EH (cell line): ENCODE data around the gene ANO7.

ENCODE experiments used
- DNase-seq: peaks from one replicate; pipeline ENCODE4 v3.0.0-alpha.2; 2015; ENCODE audit warnings: low read depth

ANO7 gene

GRCh38 chr2:241228860-241229516 lies 40.5 kb downstream of the ANO7 start:
- no peak for DNase-seq

GRCh38 chr2:241229563-241230401 lies 41.3 kb downstream of the ANO7 start:
- no peak for DNase-seq

GRCh38 chr2:241230435-241230834 lies 42.0 kb downstream of the ANO7 start:
- no peak for DNase-seq

GRCh38 chr2:241232736-241233575 lies 44.5 kb downstream of the ANO7 start:
- DNase-seq: no peak

- no peak for DNase-seq
Measured at GRCh38 chr2:241234066-241234790, 45.8 kb downstream of the ANO7 start.

GRCh38 chr2:241234962-241235740 lies 46.7 kb downstream of the ANO7 start:
- no peak for DNase-seq

- no peak for DNase-seq
Measured at GRCh38 chr2:241235859-241236593, 47.5 kb downstream of the ANO7 start.

- DNase-seq: no peak
Measured at GRCh38 chr2:241237047-241237446, 48.6 kb downstream of the ANO7 start.

- no peak for DNase-seq
Measured at GRCh38 chr2:241237949-241238371, 49.5 kb downstream of the ANO7 start.

- DNase-seq: no peak
Measured at GRCh38 chr2:241238693-241239198, 50.3 kb downstream of the ANO7 start.

- no peak for DNase-seq
Measured at GRCh38 chr2:241239552-241240202, 51.2 kb downstream of the ANO7 start.

GRCh38 chr2:241240320-241241004 lies 52.0 kb downstream of the ANO7 start:
- no peak for DNase-seq

GRCh38 chr2:241241669-241242068 lies 53.2 kb downstream of the ANO7 start:
- no peak for DNase-seq

GRCh38 chr2:241242306-241242705 lies 53.8 kb downstream of the ANO7 start:
- DNase-seq: no peak

- DNase-seq: no peak
Measured at GRCh38 chr2:241244368-241244767, 55.9 kb downstream of the ANO7 start.

- DNase-seq: no peak
Measured at GRCh38 chr2:241248289-241248688, 59.8 kb downstream of the ANO7 start.

GRCh38 chr2:241248897-241249296 lies 60.4 kb downstream of the ANO7 start:
- DNase-seq: no peak

GRCh38 chr2:241249654-241250053 lies 61.2 kb downstream of the ANO7 start:
- DNase-seq: no peak
